HG03097 (cell line): Measurements from ENCODE around the gene CDYL2.

ENCODE experiments used
- ATAC-seq: cut with Tn5 transposase; IDR thresholded peaks from one replicate; pipeline ENCODE4 v1.9.1; 2021; ENCODE audit not compliant: unreplicated experiment, low FRiP score

CDYL2 gene

GRCh38 chr16:80711406-80711805, 93.0 kb downstream of the CDYL2 start:
- no peak for ATAC-seq

DNA sequence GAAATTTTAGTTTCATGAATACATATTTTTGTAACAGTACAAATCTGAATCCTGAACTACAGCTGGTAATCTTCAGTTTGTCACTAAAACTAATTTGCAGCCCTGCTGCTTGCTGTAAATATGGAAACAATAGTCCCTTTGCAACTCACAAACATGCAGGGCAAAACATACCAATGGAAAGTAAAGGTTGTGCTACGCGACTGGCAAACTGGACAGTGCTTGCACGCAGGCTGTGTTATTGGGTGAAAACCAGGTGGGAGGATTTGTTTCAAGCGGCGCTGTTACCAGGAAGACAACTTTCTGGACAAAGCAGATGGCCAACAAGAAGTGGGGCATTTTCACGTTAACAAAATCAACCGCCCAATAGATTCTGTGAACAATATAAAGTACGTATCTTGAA, 93.5 kb downstream of the CDYL2 start:
- no peak for ATAC-seq

DNA sequence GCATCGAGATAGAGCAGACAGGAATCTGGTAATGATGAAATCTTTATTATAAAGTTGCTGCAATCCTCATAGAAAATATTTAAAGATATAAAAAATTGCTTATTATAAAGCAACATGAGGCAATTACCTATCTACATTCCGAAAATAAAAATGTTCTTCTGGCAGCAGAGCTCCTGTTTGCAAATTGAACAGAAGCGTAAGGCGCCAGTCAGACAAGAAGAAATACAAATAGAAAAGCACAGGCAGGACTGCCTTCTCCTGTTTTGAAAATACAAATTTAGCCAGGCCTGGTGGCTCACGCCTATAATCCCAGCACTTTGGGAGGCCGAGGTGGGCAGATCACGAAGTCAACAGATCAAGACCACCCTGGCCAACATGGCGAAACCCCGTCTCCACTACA, 95.6 kb downstream of the CDYL2 start:
- no peak for ATAC-seq

DNA sequence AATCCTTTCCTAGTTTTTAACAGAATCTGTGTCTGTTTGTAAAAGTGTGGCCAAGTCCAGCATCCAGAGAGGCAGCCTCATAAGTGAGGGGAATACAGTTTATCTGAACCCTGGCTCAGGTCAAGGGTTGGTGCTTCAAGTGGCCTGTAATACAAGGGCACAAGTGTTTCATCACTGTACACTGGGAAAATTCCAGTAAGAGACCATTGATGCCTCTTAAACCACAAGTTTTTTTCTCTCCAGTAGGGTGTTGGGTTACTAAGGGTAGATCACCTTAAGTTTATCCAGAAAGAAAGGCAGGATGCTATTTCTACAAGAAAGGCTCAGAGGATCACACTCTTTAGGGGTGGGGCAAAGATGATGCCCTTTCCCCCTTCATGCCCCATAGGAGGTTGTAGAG, 96.7 kb downstream of the CDYL2 start:
- no peak for ATAC-seq

GRCh38 chr16:80705596-80705995, 98.8 kb downstream of the CDYL2 start:
- no peak for ATAC-seq

GRCh38 chr16:80704751-80705505, 99.5 kb downstream of the CDYL2 start:
- ATAC-seq, result no peak

- ATAC-seq, result no peak
Observed at GRCh38 chr16:80703131-80704071, 101.0 kb downstream of the CDYL2 start.

DNA sequence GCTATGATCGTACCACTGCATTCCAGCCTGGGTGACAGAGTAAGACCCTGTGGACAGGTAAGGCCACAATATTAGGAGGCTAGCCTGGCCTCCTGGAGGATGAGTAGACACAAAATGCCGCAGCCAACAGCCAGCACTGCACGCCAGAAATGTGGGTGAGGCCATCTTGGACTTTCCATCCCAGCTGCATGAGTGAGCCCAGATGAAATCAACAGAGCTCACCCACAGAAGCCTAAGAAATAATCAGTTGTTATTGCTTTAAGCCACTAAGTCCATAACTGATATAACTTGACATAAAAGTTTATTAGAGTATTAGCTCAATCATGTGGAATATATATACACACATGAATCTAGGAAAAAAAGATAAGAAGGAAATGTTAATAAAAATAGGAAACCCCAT, 101.7 kb downstream of the CDYL2 start:
- no peak for ATAC-seq

DNA sequence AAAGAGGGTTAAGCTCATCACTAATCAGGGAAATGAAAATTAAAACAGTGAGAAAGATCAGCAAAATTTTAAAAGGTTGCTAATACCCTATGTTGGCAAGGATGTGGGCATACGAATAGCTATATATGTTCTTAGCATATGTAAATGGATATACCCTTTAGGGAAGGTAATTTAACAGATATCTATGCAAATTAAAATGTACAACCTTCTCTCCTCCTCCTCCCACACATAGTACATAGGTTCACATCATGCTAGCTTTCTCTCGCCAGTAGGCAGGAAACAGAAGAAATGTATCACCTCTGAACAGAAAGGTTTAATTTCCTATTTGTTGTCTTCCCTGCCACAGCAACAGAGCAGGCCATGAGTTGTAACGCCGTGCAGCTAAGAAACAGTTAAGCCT, 103.8 kb downstream of the CDYL2 start:
- no peak for ATAC-seq

DNA sequence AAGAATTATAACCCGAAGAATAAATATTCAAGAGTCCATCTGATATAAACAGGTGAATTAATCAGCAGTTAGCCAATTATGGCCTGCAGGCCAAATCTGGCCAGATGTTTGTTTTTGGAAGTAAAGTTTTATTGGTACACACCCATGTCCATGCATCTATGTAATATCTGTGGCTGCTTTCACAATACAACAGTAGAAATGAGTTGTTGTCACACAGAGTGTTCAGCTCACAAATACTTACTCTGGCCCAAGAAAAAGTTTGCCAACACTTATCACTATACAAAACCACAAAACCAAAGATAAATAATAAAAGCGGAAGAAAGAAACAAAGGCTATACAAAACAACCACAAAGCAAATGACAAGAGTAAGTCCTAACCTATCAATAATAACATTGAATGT, 109.4 kb downstream of the CDYL2 start:
- ATAC-seq, result no peak

GRCh38 chr16:80693553-80693952, 110.8 kb downstream of the CDYL2 start:
- ATAC-seq, result no peak

DNA sequence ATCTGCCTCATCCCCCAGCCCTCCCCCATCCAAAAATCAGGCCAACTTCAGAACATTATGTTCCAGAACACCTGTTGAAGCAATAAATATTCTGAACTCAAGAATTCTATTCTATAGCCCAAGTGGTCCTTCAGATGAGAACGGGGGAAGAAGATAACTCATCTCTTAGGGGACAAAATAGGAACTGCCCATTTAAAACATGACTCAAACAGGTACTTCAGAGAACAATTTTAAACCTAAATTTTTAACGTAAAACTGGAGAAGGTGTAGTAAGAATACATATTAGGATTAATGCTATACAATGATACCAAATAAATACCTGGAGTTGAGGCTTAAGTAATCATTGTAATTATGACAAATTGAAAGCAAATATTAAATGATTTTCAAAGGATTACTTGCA, 112.1 kb downstream of the CDYL2 start:
- no peak for ATAC-seq

- ATAC-seq, result no peak
Observed at GRCh38 chr16:80691111-80691741, 113.2 kb downstream of the CDYL2 start.

DNA sequence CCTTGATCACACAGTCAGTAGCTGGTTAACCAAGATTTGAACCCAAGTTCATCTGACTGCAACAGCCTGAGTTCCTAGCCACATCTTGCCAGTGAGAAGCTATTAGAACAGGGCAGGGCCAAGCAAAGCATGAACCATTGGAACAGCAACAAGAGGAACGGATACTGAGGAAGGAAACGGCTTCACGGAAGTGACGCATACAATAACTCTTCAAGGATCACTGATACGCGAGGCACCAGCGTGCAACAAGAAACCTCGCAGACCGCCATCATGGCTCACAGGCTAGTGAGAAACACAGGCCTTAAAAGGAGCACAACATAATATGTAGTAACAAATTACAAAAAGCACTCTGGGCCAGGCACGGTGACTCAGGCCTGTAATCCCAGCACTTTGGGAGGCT, 114.9 kb downstream of the CDYL2 start:
- no peak for ATAC-seq

DNA sequence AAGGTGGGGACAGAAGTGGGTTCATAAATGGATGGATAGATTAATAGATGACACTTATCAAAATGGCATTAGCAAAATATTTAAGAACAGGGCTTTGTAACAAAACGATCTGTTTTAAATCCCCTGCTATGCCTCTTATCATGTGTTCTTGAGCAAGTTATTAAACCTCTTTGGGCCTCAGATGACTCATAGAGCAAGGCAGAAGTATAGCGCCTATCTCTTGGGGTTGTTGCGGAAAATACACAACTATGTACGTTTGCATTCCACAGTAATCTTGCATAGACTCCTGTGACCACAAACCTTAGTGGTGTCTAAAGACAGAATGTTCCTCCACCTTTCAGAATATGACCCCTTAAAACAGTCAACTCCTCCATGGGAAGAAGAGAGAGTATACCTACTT, 116.8 kb downstream of the CDYL2 start:
- ATAC-seq, result no peak

- no peak for ATAC-seq
Observed at GRCh38 chr16:80684906-80685305, 119.5 kb downstream of the CDYL2 start.

GRCh38 chr16:80684136-80684765, 120.1 kb downstream of the CDYL2 start:
- ATAC-seq, result no peak

DNA sequence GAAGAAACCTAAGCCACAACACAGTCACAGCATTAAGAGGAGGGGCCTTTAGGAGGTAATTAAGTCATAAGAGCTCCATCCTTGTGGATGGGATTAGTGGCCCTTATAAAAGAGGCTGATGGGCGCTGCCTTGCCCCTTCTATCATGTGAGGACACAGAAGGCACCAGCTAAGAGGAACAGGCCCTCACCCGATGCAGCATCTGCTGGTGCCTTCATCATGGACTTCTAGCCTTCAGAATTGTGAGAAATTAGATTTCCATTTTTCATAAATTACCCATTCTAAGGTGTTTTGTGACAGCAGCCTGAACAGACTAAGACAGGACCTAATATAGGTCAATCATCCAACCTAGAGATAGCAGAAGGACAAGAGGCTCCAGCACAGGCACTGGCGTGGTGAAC, 120.8 kb downstream of the CDYL2 start:
- ATAC-seq, result no peak

DNA sequence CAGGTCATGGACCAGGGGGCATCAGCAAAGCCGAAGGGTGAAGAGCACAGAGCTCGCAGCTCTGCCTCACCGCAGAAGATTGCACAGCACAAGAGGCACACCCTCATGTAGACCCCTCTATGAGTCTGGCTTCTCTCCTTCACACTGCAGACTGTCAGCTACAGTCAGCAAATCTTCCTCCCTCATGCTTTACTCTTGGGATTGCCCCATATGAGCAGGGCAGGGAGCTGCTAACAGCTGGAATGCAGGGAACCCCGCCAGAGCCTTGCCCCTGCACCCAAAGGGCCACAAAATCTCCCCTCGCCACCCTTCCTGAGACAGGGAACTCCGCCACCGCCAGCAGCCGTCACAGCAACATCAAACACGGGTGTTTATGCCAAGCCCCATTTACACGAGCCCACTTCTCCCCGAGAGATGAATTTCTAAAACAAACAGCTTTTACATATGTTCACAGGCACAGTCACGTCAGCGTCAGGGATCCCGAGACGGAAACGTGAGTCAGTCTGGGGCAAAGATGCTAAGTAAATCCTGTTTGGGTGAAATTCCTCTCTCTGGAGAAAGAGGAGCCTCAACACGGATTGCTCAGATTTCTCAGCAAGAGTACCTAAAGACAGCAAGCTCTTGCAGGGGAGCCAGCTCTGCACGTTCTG, 121.9 kb downstream of the CDYL2 start:
- ATAC-seq, result no peak

DNA sequence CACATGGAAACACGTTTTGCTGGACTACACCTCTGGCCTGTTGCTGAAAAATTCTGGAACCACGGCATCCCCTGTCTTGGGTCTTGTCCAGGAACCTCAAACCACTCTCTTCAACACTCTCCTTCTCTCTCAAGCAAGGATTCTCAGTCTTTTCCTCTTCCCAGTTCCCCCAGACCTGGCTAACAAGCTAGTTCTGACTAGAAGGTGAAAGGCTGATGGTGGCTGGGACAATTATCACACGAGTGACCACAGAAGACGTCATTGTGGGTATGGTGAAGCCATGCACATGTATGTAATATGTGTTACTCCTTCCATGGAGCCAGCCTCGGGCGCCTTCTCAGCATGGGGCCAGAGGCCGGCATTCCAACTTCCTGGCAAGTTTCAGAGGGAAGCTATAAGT, 123.0 kb downstream of the CDYL2 start:
- ATAC-seq, result no peak
